Activated naive CD4-positive, alpha-beta T cell (primary cell): ENCODE results near the gene RET.

Experiments
- DNase-seq, 4 experiments: peaks; one replicate each; lab custom pipeline; 2025; lab: John Stamatoyannopoulos, UW

The RET gene

GRCh38 chr10:43120929-43121314 is 44.1 kb downstream of the RET start:
- no peak for DNase-seq

GRCh38 chr10:43121444-43121843 is 44.6 kb downstream of the RET start:
- no peak for DNase-seq

- no peak for DNase-seq
Measured at GRCh38 chr10:43122096-43122495, 45.2 kb downstream of the RET start.

GRCh38 chr10:43122826-43123225 is 46.0 kb downstream of the RET start:
- DNase-seq, result no peak

- DNase-seq, result no peak
Measured at GRCh38 chr10:43123361-43124093, 46.7 kb downstream of the RET start.

GRCh38 chr10:43124094-43124521 is 47.2 kb downstream of the RET start:
- DNase-seq, result no peak

- DNase-seq, result no peak
Measured at GRCh38 chr10:43124574-43125273, 47.9 kb downstream of the RET start.

- no peak for DNase-seq
Measured at GRCh38 chr10:43125274-43125845, 48.5 kb downstream of the RET start.

- DNase-seq, result no peak
Measured at GRCh38 chr10:43125881-43126731, 49.2 kb downstream of the RET start.

- no peak for DNase-seq
Measured at GRCh38 chr10:43126759-43127424, 50.0 kb downstream of the RET start.

- no peak for DNase-seq
Measured at GRCh38 chr10:43127442-43127841, 50.6 kb downstream of the RET start.

- DNase-seq, result no peak
Measured at GRCh38 chr10:43128331-43128730, 51.5 kb downstream of the RET start.

- no peak for DNase-seq
Measured at GRCh38 chr10:43128958-43129706, 52.3 kb downstream of the RET start.

GRCh38 chr10:43130770-43131171 is 53.9 kb downstream of the RET start:
- DNase-seq, result no peak

- DNase-seq, result no peak
Measured at GRCh38 chr10:43131256-43131655, 54.4 kb downstream of the RET start.

GRCh38 chr10:43131906-43132305 is 55.0 kb downstream of the RET start:
- DNase-seq, result no peak

- DNase-seq, result no peak
Measured at GRCh38 chr10:43132867-43133787, 56.3 kb downstream of the RET start.

GRCh38 chr10:43134126-43134905 is 57.4 kb downstream of the RET start:
- no peak for DNase-seq

GRCh38 chr10:43135064-43135463 is 58.2 kb downstream of the RET start:
- DNase-seq, result no peak
